Left hindlimb (tissue), 1 donor: Measurements from ENCODE around the gene FUOM.

ENCODE experiments used
- DNase-seq: peaks from one replicate; pipeline ENCODE4 v3.0.0-alpha.2; 2018

The FUOM gene

GRCh38 chr10:133309720-133310398, 48.0 kb downstream of the FUOM start:
- DNase-seq = no peak

GRCh38 chr10:133309100-133309719, 48.6 kb downstream of the FUOM start:
- peak; percentile 93 for DNase-seq

- peak; percentile 91 for DNase-seq
Measured at GRCh38 chr10:133308421-133309099, 49.3 kb downstream of the FUOM start, which contains the start of the genes TUBGCP2 and ZNF511. TUBGCP2 (minus strand) TSS chr10:133308872; CDS start chr10:133302941, 5,931 bp downstream. ZNF511 (plus strand) TSS chr10:133308914; CDS start chr10:133308944, 30 bp downstream.

GRCh38 chr10:133307776-133308420, 49.9 kb downstream of the FUOM start:
- no peak for DNase-seq

- DNase-seq = no peak
Measured at GRCh38 chr10:133306941-133307379, 50.9 kb downstream of the FUOM start.

GRCh38 chr10:133306097-133306476, 51.7 kb downstream of the FUOM start:
- no peak for DNase-seq
